D721Med (cell line): ENCODE measurements around the gene CALY.

ENCODE experiments used
- DNase-seq: peaks from one replicate; pipeline ENCODE4 v3.0.0; 2011; ENCODE audit warnings: low spot score; ENCODE audit not compliant: insufficient read length
- FAIRE-seq: peaks from 2 replicates; lab custom pipeline; 2011; peaks lifted over from hg19 to GRCh38; lab: Jason Lieb, UNC
- CTCF ChIP-seq: IDR thresholded peaks from 2 replicates; pipeline ENCODE4 v1.5.1; 2012; ENCODE audit warnings: mild to moderate bottlenecking, control low read depth; ENCODE audit not compliant: insufficient read depth; ENCODE audit errors: missing control alignments

Gene CALY

DNA sequence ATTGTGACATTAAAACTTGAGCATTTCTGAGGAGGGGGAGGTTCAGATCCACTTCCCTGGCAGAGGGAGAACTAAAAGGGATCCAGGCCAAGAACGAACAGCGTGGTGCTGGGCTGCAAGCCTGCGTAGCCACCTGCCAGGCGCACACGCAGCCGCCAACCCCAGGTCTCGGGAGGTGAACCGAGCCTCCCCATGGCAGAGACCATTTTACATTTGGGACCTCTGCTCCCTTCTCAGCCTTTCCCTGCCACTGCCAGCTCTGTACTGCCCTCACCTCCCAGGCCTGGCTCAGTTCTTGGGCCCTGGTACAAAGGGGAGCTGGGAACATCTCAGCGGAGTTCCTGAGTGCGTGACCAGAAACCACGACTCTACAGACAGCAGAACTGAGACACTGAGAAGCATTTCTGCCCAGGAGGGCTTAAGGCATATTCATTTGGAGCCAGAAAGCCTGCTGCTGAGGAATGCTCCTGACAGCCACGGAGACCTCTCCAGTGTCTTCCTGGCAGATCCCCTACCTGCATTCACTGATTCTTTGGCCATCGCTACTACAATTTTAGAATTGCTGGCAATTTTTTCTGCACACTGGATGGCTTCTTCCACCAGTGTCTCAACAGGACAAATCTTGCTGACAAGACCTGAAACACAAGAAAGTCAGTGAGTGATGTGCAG, 28.9 kb upstream of the CALY start:
- DNase-seq (no peak), FAIRE-seq (no peak)
- TF ChIP-seq CTCF: no peak

DNA sequence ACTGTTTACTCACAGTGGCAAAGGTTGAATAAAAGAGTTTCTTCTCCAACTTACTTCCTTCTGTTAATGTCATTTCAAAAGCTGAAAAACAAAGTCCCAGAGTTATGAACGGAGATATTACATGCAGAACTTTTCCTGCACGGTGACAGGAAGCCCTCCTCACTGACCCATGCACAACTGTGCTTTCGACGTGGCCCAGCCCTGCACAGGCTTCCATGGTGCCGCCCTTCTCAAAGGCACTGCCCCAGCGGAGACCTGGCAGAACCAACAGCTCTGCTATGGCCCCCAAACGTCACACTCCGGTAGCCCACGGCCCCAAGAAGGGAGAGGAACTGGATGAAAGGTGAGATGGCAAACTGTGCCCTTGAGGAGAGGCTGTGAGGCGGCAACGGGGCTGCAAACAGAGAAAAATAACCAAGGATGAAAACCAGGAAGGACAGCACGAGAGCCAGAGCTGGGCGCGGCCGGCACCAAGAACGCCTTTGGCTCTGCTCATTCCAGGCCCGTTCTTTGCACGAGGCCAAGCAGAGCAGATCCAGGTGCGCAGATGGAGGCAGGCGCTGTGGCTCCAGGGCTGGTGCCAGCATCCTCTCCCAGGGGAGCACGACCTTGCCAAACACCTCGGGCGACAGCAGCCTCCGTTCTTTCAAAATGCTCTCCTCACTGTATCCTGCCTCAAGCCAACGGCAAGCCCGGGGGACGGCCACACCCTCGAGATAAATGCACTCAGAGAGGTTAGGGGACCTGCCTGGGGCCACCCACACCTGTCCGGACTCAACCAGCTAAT, 28.1 kb upstream of the CALY start:
- no peak for TF ChIP-seq CTCF
- no peak for DNase-seq
- FAIRE-seq: no peak

DNA sequence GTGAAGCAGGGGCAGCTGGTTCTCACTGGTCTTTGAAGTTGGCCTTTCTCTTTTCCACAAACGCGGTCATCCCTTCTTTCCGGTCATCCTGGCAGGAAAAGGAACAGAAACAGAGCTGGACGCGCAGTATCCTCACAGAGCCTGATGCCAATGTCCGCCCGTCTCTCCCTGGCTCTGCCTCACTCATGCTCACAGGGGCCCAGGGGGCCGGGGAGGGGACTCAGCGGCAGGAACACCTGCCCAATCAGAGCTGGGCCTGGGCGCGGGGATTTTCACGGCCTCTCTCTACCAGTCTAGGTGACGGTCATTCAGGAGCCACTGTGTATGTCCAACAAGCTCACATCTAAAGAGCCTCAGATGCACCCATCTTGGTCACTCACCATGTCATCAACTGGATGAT, 26.1 kb upstream of the CALY start:
- DNase-seq (no peak), FAIRE-seq (no peak)
- no peak for TF ChIP-seq CTCF

- no peak for FAIRE-seq
- TF ChIP-seq CTCF: no peak
- DNase-seq: no peak
These were observed 25.2 kb upstream of the CALY start for GRCh38 chr10:133361773-133362441.

DNA sequence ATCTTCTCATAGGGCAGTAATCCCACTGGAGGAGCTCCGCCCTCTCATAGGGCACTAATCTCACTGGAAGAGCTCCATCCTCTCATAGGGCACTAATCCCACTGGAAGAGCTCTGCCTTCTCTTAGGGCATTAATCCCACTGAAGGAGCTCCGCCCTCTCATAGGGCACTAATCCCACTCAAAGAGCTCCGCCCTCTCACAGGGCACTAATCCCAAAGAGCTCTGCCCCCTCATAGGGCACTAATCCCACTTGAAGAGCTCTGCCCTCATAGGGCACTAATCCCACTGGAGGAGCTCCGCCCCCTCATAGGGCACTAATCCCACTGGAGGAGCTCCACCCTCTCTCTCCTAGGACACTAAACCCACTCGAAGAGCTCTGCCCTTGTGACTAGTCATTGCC, 24.5 kb upstream of the CALY start:
- FAIRE-seq: no peak
- DNase-seq: no peak
- no peak for TF ChIP-seq CTCF

DNA sequence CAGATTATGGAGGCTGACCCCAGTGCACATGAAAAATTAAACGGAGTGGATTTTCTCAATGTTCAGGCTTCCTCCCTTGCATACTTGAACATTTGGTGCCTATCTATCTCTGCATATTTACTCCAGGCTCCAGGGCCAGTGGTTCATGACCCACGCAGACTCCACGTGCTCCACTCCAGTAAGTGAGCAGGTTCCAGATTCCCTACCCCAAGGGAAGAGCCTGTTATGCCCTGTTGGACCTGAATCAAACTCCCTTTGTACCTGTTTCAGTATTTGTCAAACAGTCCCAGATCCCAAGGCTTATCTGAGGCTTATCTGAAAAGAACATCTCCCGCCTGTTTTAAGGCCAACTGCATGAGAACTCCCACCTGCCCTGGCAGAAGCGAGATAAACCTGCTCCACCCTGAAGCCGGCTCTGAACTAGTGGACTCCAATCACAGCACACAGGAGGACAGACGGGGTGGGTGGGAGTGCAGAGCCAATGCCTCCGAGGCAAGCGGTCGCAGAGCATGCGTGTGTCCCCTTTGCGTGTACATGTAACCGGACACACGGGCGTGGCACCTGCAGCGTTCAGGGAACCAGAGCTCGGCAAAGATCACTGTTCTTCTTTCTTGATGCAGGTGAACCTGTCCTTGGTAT, 23.4 kb upstream of the CALY start:
- DNase-seq: no peak
- no peak for FAIRE-seq
- no peak for TF ChIP-seq CTCF
